ENCODE results near the gene WDR86.
A peak's percentile ranks its signal among the peaks of the same experiment; 100 is the strongest.

The WDR86 gene

GRCh38 chr7:151408839-151409666 is 785 bp downstream of the WDR86 start:
- no peaks in the 10 kb centered on the region for H3K36me3 Mint-ChIP-seq (ENCODE audit: low read depth)
- peak; percentile 42 for ATAC-seq
- no peaks in the 10 kb centered on the region for H3K9me3 Mint-ChIP-seq
- DNase-seq, result no peak
- H3K27me3 Mint-ChIP-seq, result peaks cover 35% of the 10 kb centered on the region
- peak overlapping the region; percentile 73 for H3K4me3 Mint-ChIP-seq
- no peak overlapping the region for H3K27ac Mint-ChIP-seq
- H3K4me1 Mint-ChIP-seq, result peaks cover 41% of the 10 kb centered on the region

GRCh38 chr7:151408498-151408838 is 1.4 kb downstream of the WDR86 start:
- Mint-ChIP-seq H3K36me3 (ENCODE audit: low read depth) (no peaks in the 10 kb centered on the region), H3K4me3 (peak overlapping the region; percentile 73), H3K27me3 (peaks cover 35% of the 10 kb centered on the region), H3K4me1 (peaks cover 35% of the 10 kb centered on the region), H3K9me3 (no peaks in the 10 kb centered on the region), H3K27ac (no peak overlapping the region)
- no peak for DNase-seq
- ATAC-seq, result peak; percentile 3

- Mint-ChIP-seq H3K4me1 (peaks cover 22% of the 10 kb centered on the region), H3K4me3 (no peak overlapping the region), H3K9me3 (no peaks in the 10 kb centered on the region), H3K27me3 (peaks cover 25% of the 10 kb centered on the region), H3K27ac (no peak overlapping the region), H3K36me3 (ENCODE audit: low read depth) (no peaks in the 10 kb centered on the region)
- DNase-seq (no peak), ATAC-seq (no peak)
Observed at GRCh38 chr7:151406886-151407583, 2.8 kb downstream of the WDR86 start.

GRCh38 chr7:151406051-151406875 is 3.6 kb downstream of the WDR86 start:
- H3K27ac Mint-ChIP-seq, result no peak overlapping the region
- no peak overlapping the region for H3K4me3 Mint-ChIP-seq

GRCh38 chr7:151405588-151405987 is 4.2 kb downstream of the WDR86 start:
- no peak overlapping the region for H3K27ac Mint-ChIP-seq
- peaks cover 13% of the 10 kb centered on the region for H3K4me1 Mint-ChIP-seq
- DNase-seq (no peak), ATAC-seq (no peak)
- H3K4me3 Mint-ChIP-seq, result no peak overlapping the region
- no peaks in the 10 kb centered on the region for H3K36me3 Mint-ChIP-seq (ENCODE audit: low read depth)
- peaks cover 10% of the 10 kb centered on the region for H3K27me3 Mint-ChIP-seq
- no peaks in the 10 kb centered on the region for H3K9me3 Mint-ChIP-seq

More at GRCh38 chr7:151406051-151406875, 3.6 kb downstream of the WDR86 start:
- H3K4me1 Mint-ChIP-seq, result peaks cover 16% of the 10 kb centered on the region
- ATAC-seq (no peak), DNase-seq (no peak)
- no peaks in the 10 kb centered on the region for H3K36me3 Mint-ChIP-seq (ENCODE audit: low read depth)
- H3K9me3 Mint-ChIP-seq, result no peaks in the 10 kb centered on the region
- peaks cover 17% of the 10 kb centered on the region for H3K27me3 Mint-ChIP-seq

GRCh38 chr7:151405056-151405455 is 4.8 kb downstream of the WDR86 start:
- ATAC-seq (no peak), DNase-seq (no peak)
- no peaks in the 10 kb centered on the region for H3K9me3 Mint-ChIP-seq
- peaks cover 11% of the 10 kb centered on the region for H3K4me1 Mint-ChIP-seq
- no peaks in the 10 kb centered on the region for H3K36me3 Mint-ChIP-seq (ENCODE audit: low read depth)
- H3K4me3 Mint-ChIP-seq, result no peak overlapping the region
- no peak overlapping the region for H3K27ac Mint-ChIP-seq
- peaks cover 10% of the 10 kb centered on the region for H3K27me3 Mint-ChIP-seq

- ATAC-seq (no peak), DNase-seq (no peak)
- no peaks in the 10 kb centered on the region for H3K36me3 Mint-ChIP-seq (ENCODE audit: low read depth)
- H3K9me3 Mint-ChIP-seq, result no peaks in the 10 kb centered on the region
- peaks cover 11% of the 10 kb centered on the region for H3K4me1 Mint-ChIP-seq
- no peak overlapping the region for H3K27ac Mint-ChIP-seq
- peaks cover 10% of the 10 kb centered on the region for H3K27me3 Mint-ChIP-seq
- H3K4me3 Mint-ChIP-seq, result no peak overlapping the region
Observed at GRCh38 chr7:151404216-151405011, 5.4 kb downstream of the WDR86 start.

DNA sequence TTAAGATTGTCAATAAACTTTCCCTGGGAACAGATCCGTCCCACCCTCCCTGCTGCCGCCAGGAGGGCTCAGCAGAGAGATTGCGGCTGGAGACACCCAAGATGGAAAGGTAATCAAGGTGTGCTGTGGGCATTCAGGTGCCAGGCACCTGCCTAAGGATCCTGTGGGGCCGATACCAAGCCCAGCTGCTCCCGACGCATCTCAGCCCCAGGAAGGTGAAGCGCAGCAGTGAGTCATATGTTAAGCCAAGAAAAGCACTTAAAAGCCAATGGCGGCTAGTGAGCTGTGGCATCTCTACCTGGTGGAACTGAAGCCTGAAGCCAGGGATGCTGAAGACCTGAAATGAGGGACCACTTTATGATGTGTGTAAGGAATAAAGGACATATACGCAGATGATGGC is 6.1 kb downstream of the WDR86 start:
- H3K27ac Mint-ChIP-seq, result no peak overlapping the region
- no peaks in the 10 kb centered on the region for H3K9me3 Mint-ChIP-seq
- ATAC-seq (no peak), DNase-seq (no peak)
- H3K27me3 Mint-ChIP-seq, result peaks cover 5% of the 10 kb centered on the region
- peaks cover 6% of the 10 kb centered on the region for H3K4me1 Mint-ChIP-seq
- H3K4me3 Mint-ChIP-seq, result no peak overlapping the region
- no peaks in the 10 kb centered on the region for H3K36me3 Mint-ChIP-seq (ENCODE audit: low read depth)

GRCh38 chr7:151402029-151402835 is 7.6 kb downstream of the WDR86 start:
- H3K4me1 Mint-ChIP-seq, result peaks cover 2% of the 10 kb centered on the region
- H3K4me3 Mint-ChIP-seq, result no peak overlapping the region
- peaks cover 4% of the 10 kb centered on the region for H3K9me3 Mint-ChIP-seq
- H3K36me3 Mint-ChIP-seq (ENCODE audit: low read depth), result no peaks in the 10 kb centered on the region
- no peak overlapping the region for H3K27ac Mint-ChIP-seq
- H3K27me3 Mint-ChIP-seq, result no peaks in the 10 kb centered on the region
- ATAC-seq (no peak), DNase-seq (no peak)

DNA sequence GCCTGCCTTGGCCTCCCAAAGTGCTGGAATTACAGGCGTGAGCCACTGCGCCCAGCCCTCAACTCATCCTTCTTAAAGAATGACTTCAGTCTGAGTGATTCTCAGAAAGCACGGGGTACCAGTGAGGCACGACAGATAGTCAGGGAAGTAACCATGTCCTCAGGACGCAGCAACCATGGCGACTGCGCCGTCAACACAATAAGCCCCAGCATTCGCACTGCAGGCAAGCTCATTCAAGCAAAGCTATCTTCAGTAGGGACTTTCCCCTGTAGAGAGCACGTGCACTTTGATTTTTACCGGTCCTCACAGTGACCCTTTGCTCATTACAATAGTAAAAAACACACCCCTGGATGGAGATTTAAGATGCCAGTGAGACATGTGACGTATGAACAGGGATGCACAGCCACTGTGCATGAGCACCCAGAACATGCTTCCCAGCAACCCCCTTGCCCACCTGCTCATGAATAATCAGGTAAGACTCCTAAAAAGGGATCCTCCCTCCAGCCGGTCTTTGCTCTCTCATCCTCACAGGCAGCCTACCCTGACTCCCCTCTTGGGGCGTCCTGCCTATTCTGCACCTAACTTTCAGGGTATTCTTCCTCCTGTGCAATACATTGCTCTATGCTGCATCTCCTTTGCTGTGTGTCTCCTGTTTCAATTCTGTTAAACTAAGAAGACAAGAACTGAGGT is 9.1 kb downstream of the WDR86 start:
- Mint-ChIP-seq H3K27ac (no peak overlapping the region), H3K36me3 (ENCODE audit: low read depth) (no peaks in the 10 kb centered on the region), H3K27me3 (no peaks in the 10 kb centered on the region), H3K4me3 (no peak overlapping the region), H3K9me3 (peaks cover 4% of the 10 kb centered on the region), H3K4me1 (peaks cover 2% of the 10 kb centered on the region)
- DNase-seq (no peak), ATAC-seq (peak; percentile 31)

- Mint-ChIP-seq H3K9me3 (peaks cover 4% of the 10 kb centered on the region), H3K4me3 (no peak overlapping the region), H3K27ac (no peak overlapping the region), H3K27me3 (no peaks in the 10 kb centered on the region), H3K4me1 (peaks cover 2% of the 10 kb centered on the region), H3K36me3 (ENCODE audit: low read depth) (no peaks in the 10 kb centered on the region)
- no peak for DNase-seq
- ATAC-seq, result no peak
Observed at GRCh38 chr7:151399906-151400305, 9.9 kb downstream of the WDR86 start.

DNA sequence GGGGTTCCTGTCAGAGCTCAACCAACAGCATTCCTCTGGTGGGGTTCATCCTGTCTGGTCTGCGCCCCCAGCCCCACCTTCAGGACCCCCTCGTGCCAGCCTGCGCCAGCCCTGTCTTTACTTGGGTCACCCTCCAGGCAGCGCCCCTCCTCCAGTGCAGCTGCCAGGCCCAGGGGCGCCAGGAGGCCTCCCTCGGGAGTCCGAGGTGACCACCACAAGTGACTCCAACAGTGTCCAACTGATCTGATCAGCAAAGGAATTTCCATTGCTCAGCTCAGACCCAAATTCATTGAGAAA is 10.6 kb downstream of the WDR86 start:
- no peak for ATAC-seq
- no peaks in the 10 kb centered on the region for H3K36me3 Mint-ChIP-seq (ENCODE audit: low read depth)
- DNase-seq, result no peak
- H3K4me3 Mint-ChIP-seq, result no peak overlapping the region
- no peaks in the 10 kb centered on the region for H3K27me3 Mint-ChIP-seq
- H3K4me1 Mint-ChIP-seq, result peaks cover 2% of the 10 kb centered on the region
- peaks cover 4% of the 10 kb centered on the region for H3K9me3 Mint-ChIP-seq
- H3K27ac Mint-ChIP-seq, result no peak overlapping the region

Measured in activated naive CD8-positive, alpha-beta T cell treated with anti-CD3 and anti-CD28 coated beads, Interleukin-2, amount 50 U/mL, for 24 hours (primary cell).